GM19397 (cell line): ENCODE data around the gene TTC39A.

ENCODE experiments used
- ATAC-seq: cut with Tn5 transposase; IDR thresholded peaks from one replicate; pipeline ENCODE4 v1.9.1; 2021; ENCODE audit warnings: mild to moderate bottlenecking, moderate library complexity; ENCODE audit not compliant: unreplicated experiment

TTC39A gene

DNA sequence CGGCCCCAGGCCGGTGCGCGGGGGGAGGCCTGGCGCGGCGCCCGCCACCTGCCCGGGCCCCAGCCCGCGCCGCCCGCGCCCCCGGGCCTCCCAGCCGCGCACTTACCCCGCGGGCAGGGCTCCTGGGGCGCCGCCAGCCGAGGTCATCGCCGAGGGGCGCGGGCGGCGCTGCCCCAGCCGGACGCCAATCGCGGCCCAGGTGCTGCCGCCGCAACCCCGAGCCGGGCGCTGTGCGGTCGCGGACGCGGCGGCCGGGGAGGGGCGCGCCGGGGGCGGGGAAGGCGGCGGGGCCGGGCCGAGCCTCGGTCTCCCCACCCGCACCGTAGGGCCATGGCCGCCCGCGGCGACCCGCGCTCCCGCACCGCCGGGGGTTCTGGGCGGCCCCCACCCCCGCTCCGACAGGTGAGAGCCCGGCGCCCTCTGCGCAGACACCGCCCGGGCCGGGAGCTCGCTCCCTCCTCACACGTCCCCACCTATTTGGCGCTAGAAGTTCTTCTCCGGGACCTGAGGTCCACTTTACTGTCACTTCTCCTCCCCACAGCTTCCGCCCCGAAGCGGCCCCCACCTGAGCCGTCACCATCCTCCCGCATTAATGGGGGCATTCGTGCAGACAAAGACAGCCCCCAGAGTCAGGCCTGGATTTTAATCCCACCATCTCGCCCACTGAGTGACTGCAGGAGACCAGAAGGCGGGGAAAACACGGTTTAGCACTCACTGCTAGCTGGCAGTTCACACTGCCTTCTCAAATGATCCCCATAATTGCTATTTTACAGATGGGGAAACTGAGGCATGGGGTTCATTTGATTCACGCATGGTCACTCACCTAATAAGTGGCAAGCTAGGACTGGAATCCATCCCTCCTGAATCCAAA, at the start of gene TTC39A:
Gene TTC39A, minus strand, starts transcription at position 232 of the 871 bp plus-strand sequence. Its CDS starts 85 bp downstream, at position 147.
- ATAC-seq: no peak

- ATAC-seq: no peak
Measured at GRCh38 chr1:51378871-51379270, 48.5 kb upstream of the TTC39A start.

GRCh38 chr1:51373898-51374297, 43.5 kb upstream of the TTC39A start:
- ATAC-seq: no peak

- ATAC-seq: no peak
Measured at GRCh38 chr1:51372561-51372960, 42.2 kb upstream of the TTC39A start.

DNA sequence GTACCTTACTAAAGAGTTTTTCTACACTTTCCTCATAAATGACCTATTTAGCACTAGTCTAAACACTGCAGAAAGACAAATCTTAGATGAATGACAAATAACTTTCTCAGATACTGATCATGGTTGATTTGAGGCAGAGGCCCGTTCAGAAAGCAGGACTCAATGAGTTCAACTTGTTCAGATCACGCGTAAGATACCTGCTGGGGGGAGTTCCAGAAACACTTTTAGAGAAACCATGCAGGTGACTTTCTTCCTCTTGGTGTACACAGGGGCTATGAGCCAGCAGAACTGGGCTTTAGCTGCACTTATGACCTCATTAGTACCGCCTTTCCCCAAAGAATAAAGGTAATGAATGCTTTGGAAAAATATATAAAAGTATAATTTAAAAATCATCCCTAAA, 38.8 kb upstream of the TTC39A start:
- no peak for ATAC-seq

- ATAC-seq: no peak
Measured at GRCh38 chr1:51365774-51366173, 35.4 kb upstream of the TTC39A start.

- no peak for ATAC-seq
Measured at GRCh38 chr1:51359879-51360278, 29.5 kb upstream of the TTC39A start.

DNA sequence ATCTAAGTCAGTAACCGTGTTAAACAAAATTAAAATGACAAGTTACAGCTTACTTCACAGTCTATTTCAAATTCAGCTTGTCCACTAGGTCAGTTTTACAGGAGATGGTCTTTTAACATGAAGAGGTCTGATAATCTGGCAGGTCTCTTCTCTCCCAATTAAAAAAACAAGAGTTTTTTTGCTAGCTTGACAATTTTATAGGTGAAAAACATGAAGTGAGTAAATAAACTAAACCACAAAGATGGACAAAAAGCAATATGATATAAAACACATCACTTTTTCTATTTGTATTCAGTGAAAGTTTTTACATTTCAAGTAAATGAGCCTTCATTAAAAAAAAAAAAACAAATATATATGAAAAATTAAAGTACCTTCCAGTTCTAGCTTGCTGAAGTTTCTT, 25.0 kb upstream of the TTC39A start:
- no peak for ATAC-seq

DNA sequence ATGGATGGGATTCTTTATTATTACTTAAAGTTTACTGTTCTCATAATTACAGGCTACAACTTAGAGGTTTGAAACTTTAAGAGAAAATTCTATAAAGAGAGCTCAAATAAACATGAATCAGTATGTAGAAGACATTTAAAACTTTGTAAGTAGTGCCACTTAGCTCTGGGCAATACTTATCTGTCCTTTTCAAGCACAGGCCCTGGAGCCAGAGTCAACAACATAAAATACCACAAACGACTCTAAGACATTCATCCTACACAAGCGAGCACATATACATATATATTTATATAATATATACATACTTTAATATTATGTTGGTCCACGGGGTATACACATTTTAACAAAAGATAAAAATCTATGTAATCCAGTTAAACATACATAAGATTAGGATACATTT, 24.1 kb upstream of the TTC39A start:
- ATAC-seq: no peak

GRCh38 chr1:51351907-51352306, 21.5 kb upstream of the TTC39A start:
- ATAC-seq: no peak

- ATAC-seq: no peak
Measured at GRCh38 chr1:51349862-51350261, 19.5 kb upstream of the TTC39A start.

GRCh38 chr1:51348147-51348527, 17.8 kb upstream of the TTC39A start:
- ATAC-seq: no peak

DNA sequence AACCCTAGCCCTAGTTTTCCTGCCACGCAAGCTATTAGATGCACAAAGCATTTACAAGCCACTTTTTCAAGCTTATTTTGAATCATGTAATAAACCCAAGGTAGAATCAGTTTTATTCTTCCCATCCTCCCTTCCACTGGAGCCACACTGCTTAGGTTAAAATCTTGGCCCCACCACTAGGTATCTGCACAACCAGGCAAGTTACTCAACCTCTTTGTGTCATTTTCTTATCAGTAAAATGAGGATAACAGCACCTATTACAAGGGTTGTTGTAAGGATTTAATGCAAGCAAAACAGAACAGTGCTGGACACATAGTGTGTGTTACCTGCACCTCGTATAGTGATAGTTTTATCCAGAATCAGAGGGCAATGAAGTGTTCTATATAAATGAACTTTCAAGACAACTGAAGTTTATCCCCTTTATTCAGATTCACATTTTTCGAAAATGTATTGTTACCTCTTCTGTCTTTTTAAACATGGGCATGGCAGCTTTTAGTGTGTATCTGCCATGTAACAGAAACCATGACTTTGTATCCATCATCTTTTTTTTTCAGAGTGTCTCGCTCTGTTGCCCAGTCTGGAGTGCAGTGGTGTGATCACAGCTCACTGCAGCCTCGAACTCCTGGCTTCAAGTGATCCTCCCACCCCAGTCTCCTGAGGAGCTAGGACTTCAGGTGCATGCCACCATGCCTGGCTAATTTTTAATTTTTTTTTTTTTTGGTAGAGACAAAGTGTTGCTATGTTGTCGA, 17.2 kb upstream of the TTC39A start:
- ATAC-seq: no peak

GRCh38 chr1:51346086-51346942, 16.0 kb upstream of the TTC39A start:
- ATAC-seq: no peak

GRCh38 chr1:51345300-51345687, 14.9 kb upstream of the TTC39A start:
- no peak for ATAC-seq

DNA sequence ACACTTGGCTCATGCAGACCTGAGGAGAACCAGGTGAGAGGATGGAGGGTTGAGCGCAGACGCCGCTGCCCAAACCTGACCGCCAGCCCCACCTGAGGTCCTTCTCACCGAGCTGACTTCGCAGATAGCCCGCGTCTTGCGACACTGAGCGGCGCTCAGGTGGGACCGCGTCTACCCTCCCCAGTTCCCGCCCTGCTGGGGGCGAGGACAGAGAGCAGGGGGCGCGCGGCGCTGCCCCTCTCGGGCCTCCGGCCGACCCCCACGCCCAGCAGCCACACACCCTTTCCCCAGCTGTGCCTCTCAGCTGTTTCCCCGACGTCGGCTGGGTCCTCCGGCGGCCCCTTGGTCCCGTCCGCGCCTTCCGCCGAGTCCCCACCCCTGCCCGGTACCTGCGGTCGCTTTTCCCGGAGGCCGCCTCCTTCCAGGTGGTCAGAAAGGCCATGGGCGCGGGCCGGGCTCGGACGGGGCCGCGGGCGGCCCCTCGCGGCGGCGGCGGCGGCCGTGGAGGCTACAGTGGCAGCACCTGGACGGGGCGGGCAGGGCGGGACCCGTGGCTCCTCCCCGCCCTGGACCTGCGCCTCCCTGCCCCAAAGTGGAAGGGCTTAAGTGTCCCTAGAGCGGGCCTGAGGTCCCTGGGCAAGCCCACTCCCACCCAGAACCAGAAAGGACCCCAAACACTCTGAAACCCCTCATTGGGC, 14.4 kb upstream of the TTC39A start:
- no peak for ATAC-seq

GRCh38 chr1:51344276-51344601, 13.9 kb upstream of the TTC39A start:
- ATAC-seq: no peak

DNA sequence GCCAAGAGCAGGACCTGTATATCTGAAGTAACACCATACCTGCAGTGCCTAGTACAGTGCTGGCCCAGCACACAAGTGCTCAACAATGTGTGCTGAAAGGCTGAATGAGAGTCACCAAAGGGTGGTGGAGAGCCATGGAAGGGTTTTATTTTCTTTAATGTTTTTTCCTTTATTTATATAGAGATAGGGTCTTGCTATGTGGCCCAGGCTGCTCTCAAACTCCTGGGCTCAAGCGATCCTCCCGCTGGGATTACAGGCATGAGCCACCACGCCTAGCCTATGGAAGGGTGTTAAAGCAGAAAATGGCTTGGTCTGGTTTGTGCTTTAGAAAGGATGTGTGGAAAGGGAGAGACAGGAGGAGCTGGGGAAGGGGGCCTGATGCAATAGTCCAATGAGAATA, 13.3 kb upstream of the TTC39A start:
- no peak for ATAC-seq

GRCh38 chr1:51342591-51343206, 12.3 kb upstream of the TTC39A start:
- ATAC-seq: no peak

DNA sequence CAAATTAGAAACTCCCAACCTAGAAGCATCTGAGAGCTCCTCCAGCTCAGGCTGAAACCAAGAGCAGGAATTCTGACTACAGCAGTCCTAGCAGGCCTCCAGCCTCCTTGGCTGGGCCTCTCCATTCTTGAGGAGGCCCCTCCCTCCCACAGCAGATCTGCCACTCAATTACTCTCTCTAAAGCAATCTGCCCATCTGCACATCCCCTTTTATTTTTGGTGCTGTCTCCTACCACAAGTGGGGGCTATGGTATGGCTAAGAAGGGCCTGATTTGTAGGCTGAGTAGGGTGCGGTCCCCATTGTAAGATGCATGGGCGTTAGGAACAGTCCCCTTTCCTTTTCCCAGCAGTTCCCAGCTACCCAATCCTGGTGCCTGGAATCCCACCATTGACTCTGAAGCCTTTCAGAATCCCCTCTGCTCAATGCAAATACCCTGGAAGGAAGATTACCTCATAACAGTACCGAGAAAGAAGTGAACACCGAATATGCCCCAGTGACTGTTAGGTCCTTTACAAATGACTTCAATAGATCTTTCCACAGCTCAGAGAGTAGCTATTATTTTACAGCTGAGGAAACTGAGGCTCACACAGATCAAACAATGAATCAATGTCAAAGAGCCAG, 11.6 kb upstream of the TTC39A start:
- ATAC-seq: no peak
